ENCODE measurements around the gene AKAP6. TPM values are rescaled to one million over a fixed set of nuclear protein-coding genes. Genes with fewer than 3 reads are reported as not detected.

The AKAP6 gene
- total and polyA plus RNA-seq, 7 donors: 0.60 to 56.2 (median 29.5) TPM; not detected in 1

DNA sequence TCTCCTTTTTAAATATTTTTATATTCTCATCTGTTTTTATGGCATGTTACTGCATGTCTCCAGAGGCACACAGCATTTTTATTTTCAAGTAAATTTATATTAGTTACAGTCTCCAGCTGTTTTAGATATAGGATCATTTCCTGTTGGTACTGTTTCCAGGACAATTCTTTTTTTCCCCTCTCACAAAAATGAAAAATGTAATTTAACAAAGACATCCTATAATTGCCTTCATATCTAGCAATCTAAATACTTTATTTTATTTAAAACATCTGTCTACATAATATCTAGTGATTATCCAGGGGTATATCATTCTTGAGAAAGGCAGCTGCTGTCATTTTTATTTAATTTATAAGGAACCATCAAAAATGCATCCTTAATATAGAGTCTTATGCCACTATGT lies 337.2 kb downstream of the AKAP6 start:
- no peak overlapping the region for H3K27ac ChIP-seq
- TF ChIP-seq, protein P1, sequence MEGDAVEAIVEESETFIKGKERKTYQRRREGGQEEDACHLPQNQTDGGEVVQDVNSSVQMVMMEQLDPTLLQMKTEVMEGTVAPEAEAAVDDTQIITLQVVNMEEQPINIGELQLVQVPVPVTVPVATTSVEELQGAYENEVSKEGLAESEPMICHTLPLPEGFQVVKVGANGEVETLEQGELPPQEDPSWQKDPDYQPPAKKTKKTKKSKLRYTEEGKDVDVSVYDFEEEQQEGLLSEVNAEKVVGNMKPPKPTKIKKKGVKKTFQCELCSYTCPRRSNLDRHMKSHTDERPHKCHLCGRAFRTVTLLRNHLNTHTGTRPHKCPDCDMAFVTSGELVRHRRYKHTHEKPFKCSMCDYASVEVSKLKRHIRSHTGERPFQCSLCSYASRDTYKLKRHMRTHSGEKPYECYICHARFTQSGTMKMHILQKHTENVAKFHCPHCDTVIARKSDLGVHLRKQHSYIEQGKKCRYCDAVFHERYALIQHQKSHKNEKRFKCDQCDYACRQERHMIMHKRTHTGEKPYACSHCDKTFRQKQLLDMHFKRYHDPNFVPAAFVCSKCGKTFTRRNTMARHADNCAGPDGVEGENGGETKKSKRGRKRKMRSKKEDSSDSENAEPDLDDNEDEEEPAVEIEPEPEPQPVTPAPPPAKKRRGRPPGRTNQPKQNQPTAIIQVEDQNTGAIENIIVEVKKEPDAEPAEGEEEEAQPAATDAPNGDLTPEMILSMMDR (IDR thresholded peaks at IDR 0.05): no peak
- H3K4me3 ChIP-seq: no peak overlapping the region
- intact Hi-C loops (cut with DNase I): no loop called here
- H3K4me1 ChIP-seq: no peaks in the 10 kb centered on the region
- H3K9me3 ChIP-seq: no peaks in the 10 kb centered on the region
- no peak for DNase-seq
- H3K36me3 ChIP-seq: no peaks in the 10 kb centered on the region
- no peaks in the 10 kb centered on the region for H3K27me3 ChIP-seq

DNA sequence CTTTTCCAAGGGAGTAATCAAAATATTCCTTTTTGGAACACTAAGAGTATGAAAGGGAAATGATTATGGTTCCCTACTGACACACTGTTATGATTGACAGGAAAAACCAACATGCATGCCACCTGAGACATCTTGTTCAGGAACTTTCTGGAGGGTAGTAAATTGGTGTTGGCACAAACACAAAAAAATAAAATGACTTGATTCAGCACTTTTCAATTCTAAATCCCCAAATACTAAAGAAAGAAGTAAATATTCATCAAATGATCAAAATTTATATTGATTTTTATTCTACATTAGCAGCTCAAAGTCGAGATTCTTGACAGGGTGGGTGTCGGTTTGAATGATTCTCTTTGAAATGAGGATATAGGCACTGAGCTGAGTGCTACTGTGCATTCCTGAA lies 338.2 kb downstream of the AKAP6 start:
- 71 to 80% methylated on average over 2 of the region's 2 CpGs for WGBS, 2 donors
- TF ChIP-seq, protein P1 (IDR thresholded peaks at IDR 0.05): no peak
- TF ChIP-seq EP300 (IDR thresholded peaks at IDR 0.05): no peak
- no peak for TF ChIP-seq POLR2AphosphoS5 (IDR thresholded peaks at IDR 0.05)
- Histone ChIP-seq H3K4me3 (no peak overlapping the region), H3K9me3 (no peaks in the 10 kb centered on the region), H3K27me3 (no peaks in the 10 kb centered on the region), H3K4me1 (no peaks in the 10 kb centered on the region), H3K27ac (no peak overlapping the region), H3K36me3 (no peaks in the 10 kb centered on the region)
- intact Hi-C loops (cut with DNase I): no loop called here
- DNase-seq: no peak

DNA sequence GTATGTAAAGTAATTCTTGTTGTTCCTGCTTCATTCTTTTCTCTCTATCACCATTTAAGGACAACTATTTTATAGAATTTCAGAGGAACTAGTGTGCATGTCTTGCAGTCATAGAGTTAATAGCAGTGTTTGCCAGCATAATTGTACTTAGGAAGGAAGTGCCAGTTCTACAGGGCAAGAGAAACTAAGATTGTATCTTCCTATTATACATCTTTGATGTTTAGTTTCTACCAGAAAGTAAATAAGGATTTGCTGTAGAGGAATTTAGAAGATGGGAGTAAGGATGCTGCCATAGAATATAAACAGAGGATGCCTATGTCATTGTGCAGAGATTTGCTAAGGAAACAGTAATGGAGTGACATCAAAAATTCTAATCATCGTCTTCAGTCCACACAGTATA lies 338.7 kb downstream of the AKAP6 start:
- no peaks in the 10 kb centered on the region for H3K36me3 ChIP-seq
- no peak overlapping the region for H3K4me3 ChIP-seq
- intact Hi-C loops (cut with DNase I): no loop called here
- H3K9me3 ChIP-seq: no peaks in the 10 kb centered on the region
- DNase-seq: no peak
- 79 to 89% methylated on average over 1 of the region's 1 CpG for WGBS, 2 donors
- no peaks in the 10 kb centered on the region for H3K4me1 ChIP-seq
- H3K27me3 ChIP-seq: no peaks in the 10 kb centered on the region
- TF ChIP-seq EP300 (IDR thresholded peaks at IDR 0.05) (no peak), POLR2AphosphoS5 (IDR thresholded peaks at IDR 0.05) (no peak), POLR2A (IDR thresholded peaks at IDR 0.05) (no peak)
- TF ChIP-seq, protein P1 (IDR thresholded peaks at IDR 0.05): no peak
- no peak overlapping the region for H3K27ac ChIP-seq

DNA sequence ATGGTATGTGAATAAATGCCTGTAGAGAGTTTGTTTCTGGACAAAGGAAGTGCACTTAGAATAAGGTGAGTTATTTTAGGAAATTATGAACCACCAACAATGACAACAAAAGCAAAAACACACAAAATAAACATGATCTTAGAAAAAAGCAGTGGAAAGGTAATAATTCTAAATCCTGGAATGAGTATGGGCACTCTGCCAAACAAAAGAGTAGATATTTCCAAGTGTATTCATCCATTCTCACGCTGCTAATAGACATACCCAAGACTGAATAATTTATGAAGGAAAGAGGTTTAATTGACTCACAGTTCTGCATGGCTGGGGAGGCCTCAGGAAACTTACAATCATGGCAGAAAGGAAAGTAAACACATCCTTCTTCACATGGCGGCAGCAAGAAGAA lies 340.3 kb downstream of the AKAP6 start:
- TF ChIP-seq, protein P1 (IDR thresholded peaks at IDR 0.05): no peak
- no peak for TF ChIP-seq EP300 (IDR thresholded peaks at IDR 0.05)
- Histone ChIP-seq H3K4me3 (no peak overlapping the region), H3K9me3 (no peaks in the 10 kb centered on the region), H3K27me3 (no peaks in the 10 kb centered on the region), H3K27ac (no peak overlapping the region), H3K36me3 (no peaks in the 10 kb centered on the region), H3K4me1 (no peaks in the 10 kb centered on the region)
- DNase-seq: no peak
- intact Hi-C loops (cut with DNase I): no loop called here
- WGBS, 2 donors: 74 to 82% methylated on average over 2 of the region's 2 CpGs

DNA sequence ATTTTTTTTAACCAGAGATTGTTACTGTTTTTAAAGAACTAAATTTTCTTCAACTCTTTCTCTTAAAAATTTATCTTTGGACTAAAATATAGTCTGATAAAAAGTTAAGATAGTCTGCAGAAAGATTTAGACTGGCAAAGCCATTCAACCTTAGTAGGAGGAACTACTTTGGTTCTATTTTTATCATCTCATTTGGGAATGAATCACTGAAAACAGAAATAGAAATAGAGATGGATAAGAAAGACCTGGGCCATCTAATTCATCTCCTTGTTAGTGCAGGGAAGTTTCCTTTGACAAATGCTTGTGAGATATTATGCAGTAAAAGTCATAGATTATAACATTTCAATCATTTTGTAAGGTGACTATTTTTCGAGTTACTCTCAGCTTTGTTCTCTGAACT lies 346.3 kb downstream of the AKAP6 start:
- peaks cover 0 to 4% (median 0%) of the 10 kb centered on the region in 4 donors for H3K36me3 ChIP-seq
- no peaks in the 10 kb centered on the region for H3K9me3 ChIP-seq
- H3K27ac ChIP-seq: no peak overlapping the region
- TF ChIP-seq POLR2A (IDR thresholded peaks at IDR 0.05): no peak
- no peak for TF ChIP-seq POLR2AphosphoS5 (IDR thresholded peaks at IDR 0.05)
- TF ChIP-seq EP300 (IDR thresholded peaks at IDR 0.05): no peak
- TF ChIP-seq, protein P1 (IDR thresholded peaks at IDR 0.05): no peak
- WGBS, 2 donors: 86 to 92% methylated on average over 1 of the region's 1 CpG
- intact Hi-C loops (cut with DNase I): no loop called here
- no peak overlapping the region for H3K4me3 ChIP-seq
- peaks cover 0 to 6% (median 0%) of the 10 kb centered on the region in 4 donors for H3K4me1 ChIP-seq
- no peaks in the 10 kb centered on the region for H3K27me3 ChIP-seq
- no peak for DNase-seq
